PC-3 (cell line): ENCODE data around the gene STUM. TPM values are rescaled to one million over a fixed set of nuclear protein-coding genes. Genes with fewer than 3 reads are reported as not detected.

Source experiments
- ATAC-seq: fragments of 200-7000 bp; cut with Tn5 transposase; 2 replicates; pipeline ENCODE4 v1.9.1; 2020; ENCODE audit warnings: mild to moderate bottlenecking, moderate library complexity
- BruUV-seq: library from RNA; stranded (reverse); fragments of 400-500 nt; replicated peaks from 2 replicates; lab custom pipeline; 2021; lab: Mats Ljungman, UMichigan
- CTCF ChIA-PET: fragments of 300-600 bp; sonication (Branson Sonifier 250); formaldehyde crosslinking; loops from one replicate; lab custom pipeline; 2022; ENCODE audit warnings: antibody characterized with exemption; lab: Charles Lee
- POLR2A ChIA-PET: fragments of 300-600 bp; sonication (Branson Sonifier 250); formaldehyde crosslinking; loops from one replicate; lab custom pipeline; 2022; ENCODE audit warnings: antibody characterized with exemption; ENCODE audit not compliant: unreplicated experiment; lab: Charles Lee
- DNase-seq: peaks from one replicate; pipeline ENCODE4 v3.0.0-alpha.2; 2015
- H2AFZ ChIP-seq: fragments of 300-600 bp; sonication (generic); 2 replicates; pipeline ENCODE4 v1.6.0; 2016; ENCODE audit warnings: antibody characterized with exemption, low read length
- H3F3A ChIP-seq: fragments of 300-600 bp; sonication (generic); one replicate; pipeline ENCODE4 v1.6.0; 2017; ENCODE audit warnings: antibody characterized with exemption, low read length, control low read depth, mild to moderate bottlenecking; ENCODE audit not compliant: unreplicated experiment
- H3K27ac ChIP-seq: fragments of 300-600 bp; sonication (generic); 2 replicates; pipeline ENCODE4 v1.5.1; 2016; ENCODE audit warnings: mild to moderate bottlenecking, low read length
- H3K27me3 ChIP-seq: fragments of 300-600 bp; sonication (generic); 2 replicates; pipeline ENCODE4 v1.6.1; 2016; ENCODE audit warnings: low read length, mixed read lengths
- H3K36me3 ChIP-seq: fragments of 300-600 bp; sonication (generic); 2 replicates; pipeline ENCODE4 v1.6.1; 2016; ENCODE audit warnings: low read depth, mixed run types, low read length, mixed read lengths
- H3K4me1 ChIP-seq: fragments of 300-600 bp; sonication (generic); 2 replicates; pipeline ENCODE4 v1.5.1; 2016; ENCODE audit warnings: low read length; ENCODE audit not compliant: insufficient read depth
- H3K4me2 ChIP-seq: fragments of 300-600 bp; sonication (generic); 2 replicates; pipeline ENCODE4 v1.6.0; 2016; ENCODE audit warnings: low read length
- H3K4me3 ChIP-seq: fragments of 300-600 bp; sonication (generic); 2 replicates; pipeline ENCODE4 v1.5.1; 2016; ENCODE audit warnings: mild to moderate bottlenecking, low read length, mixed read lengths
- H3K79me2 ChIP-seq: fragments of 300-600 bp; sonication (generic); 2 replicates; pipeline ENCODE4 v1.6.1; 2017; ENCODE audit warnings: low read length, mixed read lengths
- H3K9ac ChIP-seq: fragments of 300-600 bp; sonication (generic); 2 replicates; pipeline ENCODE4 v1.6.0; 2016; ENCODE audit warnings: mild to moderate bottlenecking, low read length
- H3K9me2 ChIP-seq: fragments of 300-600 bp; sonication (generic); replicated peaks from 2 replicates; pipeline ENCODE4 v1.6.1; 2016; ENCODE audit warnings: mixed run types, low read length, mixed read lengths
- H3K9me3 ChIP-seq: fragments of 300-600 bp; sonication (generic); 2 replicates; pipeline ENCODE4 v1.6.1; 2016; ENCODE audit warnings: low read length, mixed read lengths
- H4K20me1 ChIP-seq: fragments of 300-600 bp; sonication (generic); 2 replicates; pipeline ENCODE4 v1.6.1; 2016; ENCODE audit warnings: low read length, mixed read lengths
- CTCF ChIP-seq: fragments of 300-600 bp; sonication (generic); conservative IDR thresholded peaks from 2 replicates; pipeline ENCODE4 v1.5.1; 2017; ENCODE audit warnings: antibody characterized with exemption, low read depth, mild to moderate bottlenecking, low read length
- EZH2 ChIP-seq: fragments of 300-600 bp; sonication (generic); IDR thresholded peaks from one replicate; pipeline ENCODE4 v1.6.1; 2017; ENCODE audit warnings: antibody characterized with exemption, mild to moderate bottlenecking, low read length; ENCODE audit not compliant: unreplicated experiment
- EZH2phosphoT487 ChIP-seq: fragments of 300-600 bp; sonication (generic); IDR thresholded peaks from 2 replicates; pipeline ENCODE4 v1.6.1; 2018; ENCODE audit warnings: mild to moderate bottlenecking, antibody characterized with exemption, low read length, borderline replicate concordance
- intact Hi-C: fragments of 100-400 bp; cut with micrococcal nuclease; formaldehyde crosslinking; loops from 2 replicates; pipeline ENCODE4 v1.9.0; 2023
- total RNA-seq: library from RNA; depleted of rRNA; stranded (reverse); fragments of >200 nt; gene quantifications from 2 replicates; pipeline ENCODE4 v1.2.3, GENCODE V29; 2014

Gene STUM
- total RNA-seq, 1 experiment from 2014 or later = 0.58 TPM

- Histone ChIP-seq H3K9ac (no peak overlapping the region), H3K27ac (no peak overlapping the region), H2AFZ (no peak overlapping the region), H3K4me2 (no peak overlapping the region), H3K9me3 (no peaks in the 10 kb centered on the region), H3K36me3 (no peaks in the 10 kb centered on the region), H4K20me1 (no peaks in the 10 kb centered on the region), H3K79me2 (no peaks in the 10 kb centered on the region), H3K27me3 (peaks cover 66% of the 10 kb centered on the region), H3K4me1 (no peaks in the 10 kb centered on the region), H3F3A (no peaks in the 10 kb centered on the region), H3K9me2 (no peaks in the 10 kb centered on the region), H3K4me3 (no peak overlapping the region)
- TF ChIP-seq CTCF (peak; percentile 35; the same call in 1 of the 2 replicates), EZH2phosphoT487 (no peak), EZH2 (no peak)
- BruUV-seq = no TSS peak
- ATAC-seq (peak; percentile 29; the same call in 1 of the 2 replicates), DNase-seq (no peak)
- ChIA-PET CTCF (no interaction called here), POLR2A (no interaction called here)
- intact Hi-C loops = no loop called here
Measured at GRCh38 chr1:226519716-226520598, 28.6 kb upstream of the STUM start.

GRCh38 chr1:226520640-226521355, 27.8 kb upstream of the STUM start:
- ChIA-PET POLR2A (no interaction called here), CTCF (no interaction called here)
- no TSS peak for BruUV-seq
- Histone ChIP-seq H3K36me3 (no peaks in the 10 kb centered on the region), H3K27me3 (peaks cover 66% of the 10 kb centered on the region), H3K27ac (no peak overlapping the region), H3K9me2 (no peaks in the 10 kb centered on the region), H2AFZ (no peak overlapping the region), H4K20me1 (no peaks in the 10 kb centered on the region), H3K4me2 (no peak overlapping the region), H3K9me3 (no peaks in the 10 kb centered on the region), H3K4me3 (no peak overlapping the region), H3K79me2 (no peaks in the 10 kb centered on the region), H3K4me1 (no peaks in the 10 kb centered on the region), H3K9ac (no peak overlapping the region), H3F3A (no peaks in the 10 kb centered on the region)
- ATAC-seq (no peak), DNase-seq (no peak)
- TF ChIP-seq EZH2phosphoT487 (no peak), EZH2 (no peak), CTCF (no peak)
- intact Hi-C loops = no loop called here
